GM08714 (cell line): ENCODE data around the gene EME1.
"Not testable (repeated sequence)": the region's sequence is repeated elsewhere in the genome, so short reads cannot be mapped to it uniquely, and the experiment has no call there.

Source experiments
- H3K4me3 ChIP-seq: fragments of 200-500 bp; sonication (Bioruptor generic); 2 replicates; pipeline ENCODE4 v1.5.1; 2014; ENCODE audit warnings: mild to moderate bottlenecking, low read length, inconsistent platforms
- ZNF274 ChIP-seq: IDR thresholded peaks from 2 replicates; pipeline ENCODE4 v1.6.1; 2012; ENCODE audit warnings: mild to moderate bottlenecking, low read depth, low read length

Gene EME1

DNA sequence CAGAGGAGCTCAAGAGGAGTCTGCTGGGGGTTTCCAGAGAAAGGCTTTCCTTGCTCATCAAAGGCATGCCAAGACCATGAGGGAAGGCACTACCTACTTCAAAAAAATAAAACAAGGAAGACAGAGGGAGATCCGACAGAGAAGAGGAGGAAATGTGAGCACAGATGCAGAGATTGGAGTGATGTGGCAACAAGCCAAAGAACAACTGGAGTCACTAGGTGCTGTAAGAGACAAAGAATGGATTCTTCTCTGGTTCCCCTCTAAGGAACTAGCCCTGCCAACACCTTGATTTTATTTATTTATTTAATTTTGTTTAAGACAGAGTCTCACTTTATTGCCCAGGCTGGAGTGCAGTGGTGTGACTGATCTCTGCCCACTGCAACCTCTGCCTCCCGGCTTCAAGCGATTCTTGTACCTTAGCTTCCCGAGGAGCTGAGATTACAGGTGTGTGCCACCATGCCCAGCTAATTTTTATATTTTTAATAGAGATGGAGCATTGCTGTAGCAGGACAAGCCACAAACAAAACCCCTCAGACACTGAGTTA is 39.2 kb downstream of the EME1 start:
- no peak overlapping the region for H3K4me3 ChIP-seq
- TF ChIP-seq ZNF274, result no peak

- H3K4me3 ChIP-seq, result no peak overlapping the region
- TF ChIP-seq ZNF274, result no peak
These were observed 41.8 kb downstream of the EME1 start for GRCh38 chr17:50414808-50415207.

DNA sequence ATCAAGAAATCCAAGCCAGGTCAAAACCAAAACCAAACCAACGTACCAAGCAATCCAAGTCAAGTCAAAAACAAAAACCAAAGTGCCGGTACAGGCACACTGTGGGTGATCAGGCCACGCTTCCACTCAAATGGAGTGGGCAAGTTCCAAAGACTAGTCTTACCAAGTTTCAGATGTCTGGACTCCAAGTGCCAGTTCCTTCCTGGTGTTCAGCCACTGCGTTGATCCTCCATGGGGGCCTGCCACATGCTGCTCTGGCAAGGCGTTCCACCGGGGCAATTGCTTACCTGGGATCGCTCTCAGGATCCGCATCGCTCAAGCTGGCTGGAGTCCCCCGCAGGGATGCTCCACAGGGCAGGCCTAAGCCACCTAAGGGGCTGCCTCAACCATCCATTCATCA is 46.5 kb downstream of the EME1 start:
- not testable (repeated sequence) for H3K4me3 ChIP-seq

DNA sequence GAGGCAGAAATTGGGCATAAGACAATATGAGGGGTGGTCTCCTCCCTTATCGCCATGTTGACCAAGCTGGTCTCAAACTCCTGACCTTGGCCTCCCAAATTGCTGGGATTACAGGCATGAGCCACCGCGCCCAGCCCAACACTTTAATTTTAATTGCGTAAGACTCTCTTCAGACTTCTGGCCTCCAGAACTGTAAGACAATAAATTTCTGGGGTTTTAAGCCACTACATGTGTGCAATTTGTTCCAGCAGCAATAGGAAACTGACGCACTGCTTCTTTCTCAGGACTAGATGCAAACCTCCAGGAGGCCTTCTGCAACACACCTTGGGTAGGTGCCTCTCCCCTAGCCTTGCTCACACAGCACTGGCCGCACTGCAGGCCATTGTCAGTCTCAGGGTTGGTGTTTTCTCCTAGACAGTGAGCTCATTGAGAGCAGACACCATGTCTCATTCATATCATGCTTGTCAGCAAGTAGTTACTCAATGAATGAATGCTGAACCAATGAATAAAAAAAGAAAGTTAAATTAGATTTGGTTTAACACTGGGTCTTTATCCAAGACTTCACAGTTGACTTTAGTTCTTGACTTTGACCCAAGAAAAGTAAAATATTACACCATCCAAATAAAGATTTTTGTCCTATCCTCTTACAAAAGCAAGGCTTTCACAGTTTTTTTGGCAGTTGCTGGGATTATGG is 47.5 kb downstream of the EME1 start:
- no peak overlapping the region for H3K4me3 ChIP-seq
- TF ChIP-seq ZNF274, result no peak

DNA sequence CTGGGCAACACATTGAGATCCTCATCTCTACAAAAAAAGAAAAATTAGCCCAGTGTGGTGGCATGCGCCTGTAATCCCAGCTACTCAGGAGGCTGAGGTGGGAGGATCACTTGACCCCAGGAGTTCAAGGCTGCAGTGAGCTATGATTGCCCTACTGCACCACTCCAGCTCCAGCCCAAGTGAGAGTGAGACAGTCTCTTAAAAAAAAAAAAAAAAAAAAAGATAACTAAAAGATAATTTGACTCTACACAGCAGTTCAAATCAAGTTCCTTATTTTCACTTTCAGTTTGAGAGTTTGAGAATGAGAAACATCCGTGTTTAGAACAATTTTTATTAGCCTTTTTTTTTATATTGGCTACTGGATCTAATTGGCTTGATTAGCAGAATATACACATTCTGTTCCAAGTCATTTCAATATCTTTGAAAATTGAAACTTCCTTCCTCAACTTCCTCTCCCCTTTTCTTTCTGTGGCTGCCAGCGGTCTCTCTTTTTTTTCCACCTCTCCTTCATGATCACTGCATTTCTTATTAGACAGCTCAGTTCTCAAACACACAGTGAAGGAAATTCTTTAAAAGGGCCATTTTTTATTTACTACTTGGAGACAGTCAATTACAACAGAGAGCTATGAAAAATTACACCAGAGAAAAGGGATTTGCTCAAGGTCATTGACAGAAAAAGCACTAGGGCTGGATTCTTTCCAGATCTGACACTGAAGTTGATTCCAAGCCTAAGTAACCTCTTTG is 48.5 kb downstream of the EME1 start:
- peak overlapping the region; percentile 49; the same call in 1 of the 2 replicates for H3K4me3 ChIP-seq
- no peak for TF ChIP-seq ZNF274

DNA sequence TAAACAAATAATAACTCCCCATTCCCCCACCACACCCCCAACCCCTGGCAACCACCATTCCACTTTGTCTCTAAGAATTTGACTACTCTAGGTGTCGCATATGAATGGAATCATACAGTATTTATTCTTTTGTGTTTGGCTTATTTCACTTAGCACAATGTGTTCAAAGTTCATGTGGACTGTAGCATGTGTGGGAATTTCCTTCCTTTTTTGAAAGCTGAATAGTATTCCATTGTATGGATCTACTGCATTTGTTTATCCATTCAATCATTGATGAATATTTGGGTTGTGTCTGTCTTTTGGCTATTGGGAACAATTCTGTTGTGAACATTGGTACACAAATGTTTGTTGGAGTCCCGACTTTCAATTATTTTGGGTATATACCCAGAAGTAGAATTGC is 49.7 kb downstream of the EME1 start:
- no peak for TF ChIP-seq ZNF274
- no peak overlapping the region for H3K4me3 ChIP-seq

DNA sequence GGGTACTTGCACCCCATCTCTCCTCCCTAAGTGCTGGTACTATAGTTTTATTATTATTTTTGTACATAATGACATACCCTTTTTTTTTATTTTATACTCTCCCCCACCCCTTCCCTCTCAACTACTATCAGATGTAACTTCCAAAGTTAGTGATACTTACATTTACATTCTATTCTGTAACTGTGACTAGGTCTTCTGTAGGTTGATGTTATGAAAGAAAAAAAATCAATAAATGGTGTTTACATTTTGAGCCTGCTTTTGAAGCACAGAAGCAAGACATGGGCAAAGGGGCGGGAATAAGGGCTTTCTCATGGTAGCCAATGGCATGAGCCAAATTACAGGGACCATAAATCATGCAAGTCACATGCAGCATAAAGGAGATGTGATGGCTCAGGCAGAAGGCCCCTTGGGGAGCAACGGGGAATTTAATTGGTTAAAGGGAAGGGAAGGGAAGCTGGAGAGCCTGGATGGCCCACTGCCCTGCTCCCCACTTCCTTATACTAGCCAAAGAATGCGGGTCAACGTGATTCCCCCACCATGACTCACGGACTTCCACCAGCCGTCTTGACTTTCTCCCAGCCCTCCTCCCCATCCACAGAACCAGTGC is 50.6 kb downstream of the EME1 start:
- H3K4me3 ChIP-seq, result no peak overlapping the region
- TF ChIP-seq ZNF274, result no peak

DNA sequence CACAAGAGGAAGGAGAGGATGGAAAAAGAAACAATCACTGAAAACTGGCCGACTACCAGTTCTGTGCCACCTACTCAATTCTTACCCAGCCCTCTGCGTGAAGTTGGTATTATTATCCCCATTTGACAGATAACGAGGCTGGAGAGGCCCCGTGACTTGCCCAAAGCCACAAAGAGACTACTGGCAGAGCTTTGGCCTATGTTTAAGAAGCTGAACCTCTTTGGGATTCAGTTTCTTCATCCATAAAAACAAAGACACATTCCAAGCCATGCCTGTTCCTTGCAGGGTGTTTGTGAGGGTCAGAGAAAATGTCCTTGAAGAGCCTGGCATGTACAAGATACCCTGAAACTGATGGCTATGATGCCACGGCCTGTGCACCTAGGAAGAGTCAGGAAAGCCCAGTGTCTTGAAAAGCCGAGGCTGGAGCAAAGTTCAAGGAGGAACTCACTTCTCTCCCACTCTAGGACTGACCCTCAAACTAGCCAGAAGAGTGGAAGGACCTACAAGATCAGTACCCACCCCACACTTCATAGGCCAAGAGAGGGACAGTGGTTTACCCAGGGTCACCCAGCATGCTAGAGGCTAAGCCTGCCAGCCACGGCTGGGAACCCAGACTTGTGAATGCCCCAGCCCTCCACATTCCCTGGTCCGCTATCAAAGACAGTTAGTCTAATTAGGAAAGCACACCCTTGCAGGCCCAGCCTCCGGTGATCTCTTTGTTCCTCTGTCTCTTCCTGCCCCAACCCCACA is 51.4 kb downstream of the EME1 start:
- H3K4me3 ChIP-seq, result no peak overlapping the region
- no peak for TF ChIP-seq ZNF274

GRCh38 chr17:50424996-50425681 is 52.1 kb downstream of the EME1 start:
- no peak for TF ChIP-seq ZNF274
- H3K4me3 ChIP-seq, result peak overlapping the region; percentile 55; the same call in 1 of the 2 replicates

DNA sequence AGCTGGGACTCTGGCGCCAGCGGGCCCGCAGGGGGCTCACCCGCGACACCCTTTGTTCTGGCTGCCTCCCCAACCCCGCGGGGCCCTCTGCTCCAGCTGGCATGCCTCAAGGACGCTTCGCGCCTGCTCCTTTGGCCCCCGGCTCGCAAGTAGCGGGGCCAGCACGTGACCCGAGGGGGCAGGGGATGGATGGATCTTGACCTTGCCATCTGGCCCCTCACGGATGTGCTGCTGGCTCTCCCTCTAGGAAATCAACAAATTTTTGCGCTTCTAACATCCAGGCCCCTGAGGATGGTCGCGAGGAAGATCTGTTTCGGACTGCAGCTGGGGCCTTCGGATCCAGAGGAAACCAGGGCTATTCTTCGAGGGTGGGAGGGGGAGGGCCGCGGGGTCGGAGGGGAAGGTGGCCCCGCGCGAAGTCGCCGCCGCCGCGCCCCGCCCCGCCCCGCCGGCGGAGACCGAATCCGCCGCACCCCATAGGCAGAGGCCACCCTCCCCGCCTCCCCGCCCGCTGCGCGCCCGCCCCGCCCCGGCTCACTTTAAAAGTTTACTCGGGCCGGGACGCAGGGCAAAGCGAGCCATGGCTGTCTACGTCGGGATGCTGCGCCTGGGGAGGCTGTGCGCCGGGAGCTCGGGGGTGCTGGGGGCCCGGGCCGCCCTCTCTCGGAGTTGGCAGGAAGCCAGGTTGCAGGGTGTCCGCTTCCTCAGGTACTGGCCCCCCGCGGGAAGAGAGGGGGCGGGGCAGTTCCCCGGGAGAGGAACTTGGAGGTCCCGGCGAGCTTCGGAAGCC is 52.8 kb downstream of the EME1 start, which contains the start of gene ACSF2:
Gene ACSF2 (plus strand): TSS at position 537 of the 790 bp plus-strand sequence. CDS start 44 bp downstream, at position 581.
- peak within 1 kb of the TSS; percentile 55 for H3K4me3 ChIP-seq
- TF ChIP-seq ZNF274, result no peak

- H3K4me3 ChIP-seq, result peak overlapping the region; percentile 52
- TF ChIP-seq ZNF274, result no peak
These were observed 53.4 kb downstream of the EME1 start for GRCh38 chr17:50426472-50426782.

- TF ChIP-seq ZNF274, result no peak
- H3K4me3 ChIP-seq, result peak overlapping the region; percentile 52
These were observed 54.1 kb downstream of the EME1 start for GRCh38 chr17:50426814-50427787.

DNA sequence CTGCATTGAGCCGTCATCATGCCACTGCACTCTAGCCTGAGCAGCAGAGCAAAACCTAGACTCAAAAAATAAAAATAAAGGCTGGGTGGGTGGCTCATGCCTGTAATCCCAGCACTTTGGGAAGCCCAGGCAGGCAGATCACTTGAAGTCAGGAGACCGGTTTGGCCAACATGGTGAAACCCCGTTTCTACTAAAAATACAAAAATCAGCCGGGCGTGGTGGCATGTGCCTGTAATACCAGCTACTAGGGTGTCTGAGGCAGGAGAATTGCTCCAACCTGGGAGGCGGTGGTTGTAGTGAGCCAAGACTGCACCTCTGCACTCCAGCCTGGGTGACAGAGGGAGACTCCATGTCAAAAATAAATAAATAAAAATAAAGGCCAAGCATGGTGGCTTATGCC is 55.1 kb downstream of the EME1 start:
- not testable (repeated sequence) for H3K4me3 ChIP-seq
